HepG2 (cell line): Measurements from ENCODE around the gene EFS. TPM values are rescaled to one million over a fixed set of nuclear protein-coding genes. Genes with fewer than 3 reads are reported as not detected.
A peak's percentile ranks its signal among the peaks of the same experiment; 100 is the strongest.

ENCODE experiments used
- AKNA ChIP-seq: sonication (generic); formaldehyde crosslinking; IDR thresholded peaks from 2 replicates; pipeline ENCODE4 v1.4.0; 2020; ENCODE audit warnings: missing genetic modification reagents, borderline replicate concordance
- CTCF ChIP-seq: sonication (generic); formaldehyde crosslinking; IDR thresholded peaks from 2 replicates; pipeline ENCODE4 v1.5.0; 2020; ENCODE audit warnings: mild to moderate bottlenecking, missing genetic modification reagents, moderate library complexity
- PHF5A ChIP-seq: IDR thresholded peaks from one replicate; pipeline ENCODE4 v1.6.1; 2018; ENCODE audit warnings: low read depth, missing genetic modification reagents; ENCODE audit not compliant: unreplicated experiment
- SAFB2 ChIP-seq: sonication (generic); formaldehyde crosslinking; IDR thresholded peaks from 2 replicates; pipeline ENCODE4 v1.5.1; 2020; ENCODE audit warnings: missing genetic modification reagents, low read depth, mild to moderate bottlenecking, borderline replicate concordance
- ZBED4 ChIP-seq: sonication (generic); formaldehyde crosslinking; IDR thresholded peaks from 2 replicates; pipeline ENCODE4 v1.4.0; 2020; ENCODE audit warnings: missing genetic modification reagents, borderline replicate concordance
- ZFAT ChIP-seq: sonication (generic); formaldehyde crosslinking; conservative IDR thresholded peaks from 2 replicates; pipeline ENCODE4 v1.8.1; 2023; ENCODE audit warnings: missing genetic modification reagents, inconsistent platforms
- ZNF12 ChIP-seq: sonication (generic); formaldehyde crosslinking; IDR thresholded peaks from 2 replicates; pipeline ENCODE4 v1.5.0; 2020; ENCODE audit warnings: missing genetic modification reagents
- ZNF326 ChIP-seq: sonication (generic); formaldehyde crosslinking; IDR thresholded peaks from 2 replicates; pipeline ENCODE4 v1.4.0; 2020; ENCODE audit warnings: missing genetic modification reagents, borderline replicate concordance
- polyA plus RNA-seq, 8 experiments: library from polyadenylated mRNA; depleted of rRNA in 3 of 8; stranded (reverse) in 7 of 8; unstranded in 1 of 8; fragments of >200 nt; fragmentation: Illumina TruSeq in 4 of 8; extraction: Trizol in 4 of 8; gene quantifications; 2 replicates each; pipeline versions ENCODE4 v1.2.1 to v1.2.3, GENCODE V29; 2011 to 2016; ENCODE audit warnings: low read depth in 4 of 8, missing spikeins in 1 of 8, mixed read lengths in 1 of 8; ENCODE audit not compliant: insufficient read depth in 1 of 8
- total RNA-seq, 5 experiments: library from RNA; depleted of rRNA; stranded (reverse); fragments of >200 nt; fragmentation: Illumina TruSeq; extraction: Trizol; gene quantifications; 2 replicates each; pipeline ENCODE4 v1.2.3, GENCODE V29; 2016; ENCODE audit warnings: low read depth in 1 of 5
- TF ChIP-seq, protein P1 (sequence below): sonication (generic); formaldehyde crosslinking; IDR thresholded peaks from 2 replicates; pipeline ENCODE4 v1.4.0; 2020; ENCODE audit warnings: missing genetic modification reagents

EFS gene
- total and polyA plus RNA-seq, 2 of the 13 experiments (the other 11 are each of a cell fraction or from before 2014, with no cell fraction given) = not detected

GRCh38 chr14:23321572-23322547 is 43.1 kb downstream of the EFS start (continued):
- TF ChIP-seq, protein P1, sequence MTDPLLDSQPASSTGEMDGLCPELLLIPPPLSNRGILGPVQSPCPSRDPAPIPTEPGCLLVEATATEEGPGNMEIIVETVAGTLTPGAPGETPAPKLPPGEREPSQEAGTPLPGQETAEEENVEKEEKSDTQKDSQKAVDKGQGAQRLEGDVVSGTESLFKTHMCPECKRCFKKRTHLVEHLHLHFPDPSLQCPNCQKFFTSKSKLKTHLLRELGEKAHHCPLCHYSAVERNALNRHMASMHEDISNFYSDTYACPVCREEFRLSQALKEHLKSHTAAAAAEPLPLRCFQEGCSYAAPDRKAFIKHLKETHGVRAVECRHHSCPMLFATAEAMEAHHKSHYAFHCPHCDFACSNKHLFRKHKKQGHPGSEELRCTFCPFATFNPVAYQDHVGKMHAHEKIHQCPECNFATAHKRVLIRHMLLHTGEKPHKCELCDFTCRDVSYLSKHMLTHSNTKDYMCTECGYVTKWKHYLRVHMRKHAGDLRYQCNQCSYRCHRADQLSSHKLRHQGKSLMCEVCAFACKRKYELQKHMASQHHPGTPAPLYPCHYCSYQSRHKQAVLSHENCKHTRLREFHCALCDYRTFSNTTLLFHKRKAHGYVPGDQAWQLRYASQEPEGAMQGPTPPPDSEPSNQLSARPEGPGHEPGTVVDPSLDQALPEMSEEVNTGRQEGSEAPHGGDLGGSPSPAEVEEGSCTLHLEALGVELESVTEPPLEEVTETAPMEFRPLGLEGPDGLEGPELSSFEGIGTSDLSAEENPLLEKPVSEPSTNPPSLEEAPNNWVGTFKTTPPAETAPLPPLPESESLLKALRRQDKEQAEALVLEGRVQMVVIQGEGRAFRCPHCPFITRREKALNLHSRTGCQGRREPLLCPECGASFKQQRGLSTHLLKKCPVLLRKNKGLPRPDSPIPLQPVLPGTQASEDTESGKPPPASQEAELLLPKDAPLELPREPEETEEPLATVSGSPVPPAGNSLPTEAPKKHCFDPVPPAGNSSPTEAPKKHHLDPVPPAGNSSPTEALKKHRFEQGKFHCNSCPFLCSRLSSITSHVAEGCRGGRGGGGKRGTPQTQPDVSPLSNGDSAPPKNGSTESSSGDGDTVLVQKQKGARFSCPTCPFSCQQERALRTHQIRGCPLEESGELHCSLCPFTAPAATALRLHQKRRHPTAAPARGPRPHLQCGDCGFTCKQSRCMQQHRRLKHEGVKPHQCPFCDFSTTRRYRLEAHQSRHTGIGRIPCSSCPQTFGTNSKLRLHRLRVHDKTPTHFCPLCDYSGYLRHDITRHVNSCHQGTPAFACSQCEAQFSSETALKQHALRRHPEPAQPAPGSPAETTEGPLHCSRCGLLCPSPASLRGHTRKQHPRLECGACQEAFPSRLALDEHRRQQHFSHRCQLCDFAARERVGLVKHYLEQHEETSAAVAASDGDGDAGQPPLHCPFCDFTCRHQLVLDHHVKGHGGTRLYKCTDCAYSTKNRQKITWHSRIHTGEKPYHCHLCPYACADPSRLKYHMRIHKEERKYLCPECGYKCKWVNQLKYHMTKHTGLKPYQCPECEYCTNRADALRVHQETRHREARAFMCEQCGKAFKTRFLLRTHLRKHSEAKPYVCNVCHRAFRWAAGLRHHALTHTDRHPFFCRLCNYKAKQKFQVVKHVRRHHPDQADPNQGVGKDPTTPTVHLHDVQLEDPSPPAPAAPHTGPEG (CRISPR knock-in tag) = peak; percentile 71; the same call in 1 of the 2 replicates
- TF ChIP-seq ZFAT (no peak; the same call in 1 of the 2 replicates), ZNF12 (CRISPR knock-in tag) (peak; percentile 22; the same call in 1 of the 2 replicates), SAFB2 (CRISPR knock-in tag) (no peak; the same call in 1 of the 2 replicates), PHF5A (CRISPR knock-in tag) (peak; percentile 20), AKNA (CRISPR knock-in tag) (peak; percentile 12; the same call in 1 of the 2 replicates), ZNF326 (CRISPR knock-in tag) (peak; percentile 68; the same call in 1 of the 2 replicates), ZBED4 (CRISPR knock-in tag) (peak; percentile 88), CTCF (CRISPR knock-in tag) (no peak)
